DOHH2 (cell line): ENCODE results near the gene GARIN5B.

Experiments used
- EZH2phosphoT487 ChIP-seq: fragments of 200-600 bp; sonication (generic); IDR thresholded peaks from 2 replicates; pipeline ENCODE4 v1.6.1; 2017; ENCODE audit warnings: borderline replicate concordance, mild to moderate bottlenecking, antibody characterized with exemption, low read length, moderate library complexity, mixed read lengths
- TF ChIP-seq, protein P1 (sequence below): fragments of 200-600 bp; sonication (generic); IDR thresholded peaks from one replicate; pipeline ENCODE4 v1.5.1; 2014; ENCODE audit warnings: antibody characterized with exemption, mild to moderate bottlenecking, low read depth, low read length; ENCODE audit not compliant: poor library complexity, severe bottlenecking

DNA sequence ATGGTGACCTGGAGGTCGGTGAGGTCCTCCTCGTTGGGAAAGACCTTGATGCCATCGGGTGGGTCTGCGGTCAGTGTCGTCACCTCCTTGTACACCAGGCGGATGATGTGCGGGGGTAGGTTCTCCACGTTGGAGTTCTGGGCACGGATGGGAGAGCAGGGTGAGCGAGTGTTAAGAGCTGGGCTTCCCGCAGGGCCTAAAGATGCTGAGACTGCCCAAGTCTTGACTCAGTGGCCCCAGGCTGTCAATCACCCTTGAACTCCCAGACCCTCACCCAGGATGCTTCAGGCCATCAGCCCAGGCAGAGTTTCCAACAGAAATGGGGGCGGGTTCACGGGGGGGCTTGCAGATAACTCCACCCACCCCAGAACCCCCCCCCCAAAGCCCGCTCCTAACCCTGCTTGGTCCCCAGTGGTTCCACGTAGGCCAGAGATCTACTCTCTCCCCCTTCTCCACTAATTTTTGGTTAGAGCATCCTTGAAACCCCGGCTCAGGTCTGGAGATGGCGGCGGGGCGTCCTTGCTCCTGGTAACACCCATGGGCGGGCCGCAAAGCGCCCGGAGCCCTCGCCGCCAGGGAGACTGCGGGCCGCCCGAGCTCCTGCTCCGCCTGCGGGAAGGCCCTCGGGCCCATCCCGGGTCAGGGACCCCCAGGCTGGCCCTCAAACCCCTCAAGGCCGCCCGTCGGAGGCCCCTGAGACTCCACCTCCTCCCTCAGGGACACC lies 43.9 kb upstream of the GARIN5B start:
- TF ChIP-seq, protein P1, sequence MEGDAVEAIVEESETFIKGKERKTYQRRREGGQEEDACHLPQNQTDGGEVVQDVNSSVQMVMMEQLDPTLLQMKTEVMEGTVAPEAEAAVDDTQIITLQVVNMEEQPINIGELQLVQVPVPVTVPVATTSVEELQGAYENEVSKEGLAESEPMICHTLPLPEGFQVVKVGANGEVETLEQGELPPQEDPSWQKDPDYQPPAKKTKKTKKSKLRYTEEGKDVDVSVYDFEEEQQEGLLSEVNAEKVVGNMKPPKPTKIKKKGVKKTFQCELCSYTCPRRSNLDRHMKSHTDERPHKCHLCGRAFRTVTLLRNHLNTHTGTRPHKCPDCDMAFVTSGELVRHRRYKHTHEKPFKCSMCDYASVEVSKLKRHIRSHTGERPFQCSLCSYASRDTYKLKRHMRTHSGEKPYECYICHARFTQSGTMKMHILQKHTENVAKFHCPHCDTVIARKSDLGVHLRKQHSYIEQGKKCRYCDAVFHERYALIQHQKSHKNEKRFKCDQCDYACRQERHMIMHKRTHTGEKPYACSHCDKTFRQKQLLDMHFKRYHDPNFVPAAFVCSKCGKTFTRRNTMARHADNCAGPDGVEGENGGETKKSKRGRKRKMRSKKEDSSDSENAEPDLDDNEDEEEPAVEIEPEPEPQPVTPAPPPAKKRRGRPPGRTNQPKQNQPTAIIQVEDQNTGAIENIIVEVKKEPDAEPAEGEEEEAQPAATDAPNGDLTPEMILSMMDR: no peak
- TF ChIP-seq EZH2phosphoT487: no peak
